NT2/D1 (cell line): ENCODE measurements around the gene RHEB.

ENCODE experiments used
- SUZ12 ChIP-seq: IDR thresholded peaks from 2 replicates; pipeline ENCODE4 v1.6.1; 2011; ENCODE audit not compliant: insufficient read length, insufficient read depth; ENCODE audit errors: extremely low read depth
- ZNF274 ChIP-seq: IDR thresholded peaks from 2 replicates; pipeline ENCODE4 v1.6.1; 2011; ENCODE audit warnings: mild to moderate bottlenecking, low read depth, low read length

DNA sequence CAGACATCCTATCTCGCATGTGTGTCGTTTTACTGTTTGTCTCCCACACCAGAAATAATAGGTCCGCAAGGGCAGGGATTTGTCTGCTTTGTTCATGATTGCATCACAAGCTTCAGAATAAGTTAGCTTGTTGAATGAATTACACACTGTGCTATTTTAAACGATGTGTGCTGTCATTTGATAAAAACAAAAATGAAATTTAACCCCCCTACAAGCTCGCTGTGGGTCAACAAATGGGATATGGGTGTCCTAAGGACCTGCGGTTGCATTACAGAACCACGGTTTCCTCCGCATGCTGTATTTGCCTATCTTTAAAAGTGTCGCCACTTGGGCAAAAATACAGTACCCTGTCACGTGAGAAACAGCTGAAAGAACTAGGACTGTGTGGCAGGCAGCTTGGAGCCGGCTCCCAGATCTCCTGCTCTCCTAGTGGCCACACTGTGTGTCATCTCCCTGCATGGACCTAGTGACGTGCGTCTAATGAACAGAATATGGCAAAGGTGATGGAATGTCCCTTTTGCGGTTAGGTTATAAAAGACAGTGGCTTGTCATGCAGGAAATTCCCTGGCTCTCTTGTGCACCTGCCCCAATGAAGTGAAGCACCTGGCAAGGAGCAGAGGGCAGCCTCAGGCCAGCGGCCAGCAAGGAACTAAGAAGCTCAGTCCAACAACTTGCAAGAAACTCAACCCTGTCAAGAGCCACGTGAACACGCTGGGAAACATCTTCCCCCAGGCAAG lies 46.9 kb downstream of the RHEB start:
- TF ChIP-seq ZNF274, result no peak
- TF ChIP-seq SUZ12, result no peak
